Ishikawa (cell line): ENCODE results near the gene RCAN2.
A peak's percentile ranks its signal among the peaks of the same experiment; 100 is the strongest.

ENCODE experiments used
- CEBPB ChIP-seq: IDR thresholded peaks from 2 replicates; pipeline ENCODE4 v1.6.1; 2012
- CREB1 ChIP-seq: IDR thresholded peaks from 2 replicates; pipeline ENCODE4 v1.6.1; 2012; ENCODE audit warnings: low read depth
- EGR1 ChIP-seq: IDR thresholded peaks from 2 replicates; pipeline ENCODE4 v1.6.1; 2012
- EP300 ChIP-seq: IDR thresholded peaks from 2 replicates; pipeline ENCODE4 v1.6.1; 2012; ENCODE audit warnings: borderline replicate concordance
- FOXM1 ChIP-seq: IDR thresholded peaks from 2 replicates; pipeline ENCODE4 v1.6.1; 2012; ENCODE audit warnings: low read depth, borderline replicate concordance
- NFIC ChIP-seq: IDR thresholded peaks from 2 replicates; pipeline ENCODE4 v1.6.1; 2012
- RAD21 ChIP-seq: IDR thresholded peaks from 2 replicates; pipeline ENCODE4 v1.6.1; 2012; ENCODE audit warnings: low read depth
- TAF1 ChIP-seq: IDR thresholded peaks from 2 replicates; pipeline ENCODE4 v1.6.1; 2012; ENCODE audit warnings: low read depth, mild to moderate bottlenecking
- TCF12 ChIP-seq: IDR thresholded peaks from 2 replicates; pipeline ENCODE4 v1.6.1; 2012; ENCODE audit warnings: low read depth
- TEAD4 ChIP-seq: IDR thresholded peaks from 2 replicates; pipeline ENCODE4 v1.6.1; 2012
- USF1 ChIP-seq: IDR thresholded peaks from 2 replicates; pipeline ENCODE4 v1.6.1; 2012
- YY1 ChIP-seq: IDR thresholded peaks from 2 replicates; pipeline ENCODE4 v1.6.1; 2012; ENCODE audit warnings: low read depth
- ZBTB7A ChIP-seq: IDR thresholded peaks from 2 replicates; pipeline ENCODE4 v1.6.1; 2012; ENCODE audit warnings: low read depth
- TF ChIP-seq, protein P1 (sequence below): IDR thresholded peaks from 2 replicates; pipeline ENCODE4 v1.6.1; 2012
- TF ChIP-seq, protein P2 (sequence below): IDR thresholded peaks from 2 replicates; pipeline ENCODE4 v1.6.1; 2012; ENCODE audit warnings: low read depth, mild to moderate bottlenecking

Gene RCAN2

DNA sequence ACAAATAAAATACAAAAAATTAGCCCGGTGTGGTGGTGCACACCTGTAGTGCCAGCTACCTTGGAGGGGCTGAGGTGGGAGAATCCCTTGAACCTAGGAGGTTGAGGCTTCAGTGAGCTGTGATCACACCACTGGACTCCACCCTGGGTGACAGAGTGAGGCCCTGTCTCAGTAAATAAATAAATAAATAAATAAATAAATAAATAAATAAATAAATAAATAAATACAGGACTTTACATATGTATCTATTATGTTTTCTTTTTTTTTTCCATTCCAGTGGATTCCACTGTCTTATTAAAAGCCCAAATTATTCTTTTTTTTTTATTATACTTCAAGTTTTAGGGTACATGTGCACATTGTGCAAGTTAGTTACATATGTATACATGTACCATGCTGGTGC lies 279.3 kb downstream of the RCAN2 start:
- TF ChIP-seq CEBPB (no peak), EGR1 (no peak), TEAD4 (no peak)

DNA sequence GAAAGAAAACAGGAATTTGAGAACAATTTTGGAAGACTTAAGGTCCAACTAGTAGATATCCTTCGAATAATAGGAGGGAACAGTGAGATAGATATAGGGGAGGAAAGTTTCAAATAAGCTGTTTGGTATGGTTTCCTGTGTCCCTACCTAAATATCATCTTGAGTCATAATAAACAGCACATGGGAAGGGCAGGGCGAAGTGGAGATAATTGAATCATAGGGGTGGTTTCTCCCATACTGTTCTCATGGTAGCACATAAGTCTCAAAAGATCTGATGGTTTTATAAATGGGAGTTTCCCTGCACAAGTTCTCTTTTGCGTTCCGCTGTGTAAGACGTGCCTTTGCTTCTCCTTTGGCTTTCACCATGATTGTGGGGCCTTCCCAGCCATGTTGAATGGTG lies 281.0 kb downstream of the RCAN2 start:
- TF ChIP-seq FOXM1 (no peak), ZBTB7A (no peak), CREB1 (no peak), NFIC (no peak), EGR1 (no peak), RAD21 (no peak), TAF1 (no peak), TCF12 (no peak), YY1 (no peak), USF1 (no peak), CEBPB (no peak), TEAD4 (no peak), EP300 (no peak)
- TF ChIP-seq, protein P1, sequence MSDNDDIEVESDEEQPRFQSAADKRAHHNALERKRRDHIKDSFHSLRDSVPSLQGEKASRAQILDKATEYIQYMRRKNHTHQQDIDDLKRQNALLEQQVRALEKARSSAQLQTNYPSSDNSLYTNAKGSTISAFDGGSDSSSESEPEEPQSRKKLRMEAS: no peak
- TF ChIP-seq, protein P2, sequence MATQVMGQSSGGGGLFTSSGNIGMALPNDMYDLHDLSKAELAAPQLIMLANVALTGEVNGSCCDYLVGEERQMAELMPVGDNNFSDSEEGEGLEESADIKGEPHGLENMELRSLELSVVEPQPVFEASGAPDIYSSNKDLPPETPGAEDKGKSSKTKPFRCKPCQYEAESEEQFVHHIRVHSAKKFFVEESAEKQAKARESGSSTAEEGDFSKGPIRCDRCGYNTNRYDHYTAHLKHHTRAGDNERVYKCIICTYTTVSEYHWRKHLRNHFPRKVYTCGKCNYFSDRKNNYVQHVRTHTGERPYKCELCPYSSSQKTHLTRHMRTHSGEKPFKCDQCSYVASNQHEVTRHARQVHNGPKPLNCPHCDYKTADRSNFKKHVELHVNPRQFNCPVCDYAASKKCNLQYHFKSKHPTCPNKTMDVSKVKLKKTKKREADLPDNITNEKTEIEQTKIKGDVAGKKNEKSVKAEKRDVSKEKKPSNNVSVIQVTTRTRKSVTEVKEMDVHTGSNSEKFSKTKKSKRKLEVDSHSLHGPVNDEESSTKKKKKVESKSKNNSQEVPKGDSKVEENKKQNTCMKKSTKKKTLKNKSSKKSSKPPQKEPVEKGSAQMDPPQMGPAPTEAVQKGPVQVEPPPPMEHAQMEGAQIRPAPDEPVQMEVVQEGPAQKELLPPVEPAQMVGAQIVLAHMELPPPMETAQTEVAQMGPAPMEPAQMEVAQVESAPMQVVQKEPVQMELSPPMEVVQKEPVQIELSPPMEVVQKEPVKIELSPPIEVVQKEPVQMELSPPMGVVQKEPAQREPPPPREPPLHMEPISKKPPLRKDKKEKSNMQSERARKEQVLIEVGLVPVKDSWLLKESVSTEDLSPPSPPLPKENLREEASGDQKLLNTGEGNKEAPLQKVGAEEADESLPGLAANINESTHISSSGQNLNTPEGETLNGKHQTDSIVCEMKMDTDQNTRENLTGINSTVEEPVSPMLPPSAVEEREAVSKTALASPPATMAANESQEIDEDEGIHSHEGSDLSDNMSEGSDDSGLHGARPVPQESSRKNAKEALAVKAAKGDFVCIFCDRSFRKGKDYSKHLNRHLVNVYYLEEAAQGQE: no peak

DNA sequence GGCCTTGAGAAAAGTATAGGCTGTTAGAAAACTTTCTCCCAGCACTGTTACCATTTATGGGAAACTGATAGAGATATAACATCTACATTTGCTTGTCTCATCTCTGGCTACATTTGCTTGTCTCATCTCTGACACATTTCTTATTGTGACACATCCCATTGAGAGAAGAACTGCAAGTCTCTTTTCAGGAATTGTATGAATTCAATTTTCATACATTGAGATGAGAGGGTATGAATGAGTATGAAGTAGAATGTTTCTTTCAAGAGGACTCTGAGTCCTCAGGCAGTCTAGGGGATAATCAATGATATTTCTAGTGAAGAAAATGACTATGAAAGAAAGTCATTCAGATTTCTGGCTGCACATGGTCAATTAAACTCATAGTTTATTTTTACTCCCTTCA lies 282.9 kb downstream of the RCAN2 start:
- TF ChIP-seq ZBTB7A (no peak), FOXM1 (no peak), YY1 (no peak), NFIC (no peak), RAD21 (no peak), EGR1 (no peak), CEBPB (no peak)
- TF ChIP-seq, protein P1: no peak

- TF ChIP-seq RAD21 (0 out of 2 replicates have a peak, but pooled peaks have one; percentile 32), USF1 (no peak)
These were observed 284.1 kb downstream of the RCAN2 start for GRCh38 chr6:46207174-46207573.

DNA sequence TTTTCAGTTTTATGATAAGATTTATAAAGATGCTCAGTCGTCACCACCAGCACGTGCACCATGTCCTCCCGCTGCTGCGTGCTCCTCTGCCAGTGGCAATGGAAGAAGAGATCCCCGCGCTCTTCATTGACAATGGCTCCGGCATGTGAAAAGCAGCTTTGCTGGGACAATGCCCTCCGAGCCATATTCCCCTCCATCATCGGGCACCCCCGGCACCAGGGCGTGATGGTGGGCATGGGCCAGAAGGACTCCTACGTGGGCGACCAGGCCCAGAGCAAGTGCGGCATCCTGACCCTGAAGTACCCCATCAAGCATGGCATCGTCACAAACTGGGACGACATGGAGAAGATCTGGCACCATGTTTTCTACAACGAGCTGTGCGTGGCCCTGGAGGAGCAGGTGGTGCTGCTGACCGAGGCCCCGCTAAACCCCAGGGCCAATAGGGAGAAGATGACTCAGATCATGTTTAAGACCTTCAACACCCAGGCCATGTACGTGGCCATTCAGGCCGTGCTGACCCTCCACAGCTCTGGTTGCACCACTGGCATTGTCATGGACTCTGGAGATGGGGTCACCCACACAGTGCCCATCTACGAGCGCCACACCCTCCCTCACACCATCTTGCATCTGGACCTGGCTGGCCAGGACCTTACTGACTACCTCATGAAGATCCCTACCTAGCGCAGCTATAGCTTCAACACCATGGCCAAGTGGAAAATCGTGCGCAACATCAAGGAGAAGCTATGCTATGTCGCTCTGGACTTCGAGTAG lies 286.2 kb downstream of the RCAN2 start:
- TF ChIP-seq RAD21: no peak
- TF ChIP-seq, protein P2: no peak
- TF ChIP-seq NFIC: no peak
- no peak for TF ChIP-seq TCF12
- no peak for TF ChIP-seq ZBTB7A

- TF ChIP-seq CREB1: no peak
- no peak for TF ChIP-seq NFIC
- TF ChIP-seq TEAD4: no peak
- no peak for TF ChIP-seq TAF1
- TF ChIP-seq, protein P2: no peak
- no peak for TF ChIP-seq RAD21
- TF ChIP-seq USF1: no peak
- no peak for TF ChIP-seq CEBPB
- TF ChIP-seq, protein P1: no peak
- no peak for TF ChIP-seq FOXM1
- TF ChIP-seq YY1: no peak
- no peak for TF ChIP-seq EGR1
- TF ChIP-seq ZBTB7A: no peak
- no peak for TF ChIP-seq EP300
- no peak for TF ChIP-seq TCF12
These were observed 287.7 kb downstream of the RCAN2 start for GRCh38 chr6:46203391-46204177.
